HG02798 (cell line): Measurements from ENCODE around the gene FABP3.

Experiments
- ATAC-seq: cut with Tn5 transposase; IDR thresholded peaks from one replicate; pipeline ENCODE4 v1.9.1; 2021; ENCODE audit warnings: mild to moderate bottlenecking; ENCODE audit not compliant: unreplicated experiment, poor library complexity

The FABP3 gene

DNA sequence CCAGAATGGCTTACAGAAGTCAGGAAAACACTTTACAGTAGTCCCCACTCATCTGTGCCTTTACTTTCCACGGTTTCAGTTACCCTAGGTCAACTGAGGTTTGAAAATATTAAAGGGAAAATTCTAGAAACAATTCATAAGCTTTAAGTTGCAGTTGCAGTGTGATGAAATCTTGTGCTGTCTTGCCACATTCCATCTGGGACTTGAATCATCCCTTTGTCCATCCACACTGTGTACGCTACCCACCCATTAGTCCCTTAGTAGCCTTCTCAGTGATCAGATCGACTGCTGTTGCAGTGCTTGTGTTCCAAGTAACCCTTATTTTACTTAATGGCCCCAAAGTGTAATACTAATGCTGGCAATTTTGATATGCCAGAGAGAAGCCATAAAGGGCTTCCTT, 45.5 kb downstream of the FABP3 start:
- no peak for ATAC-seq

DNA sequence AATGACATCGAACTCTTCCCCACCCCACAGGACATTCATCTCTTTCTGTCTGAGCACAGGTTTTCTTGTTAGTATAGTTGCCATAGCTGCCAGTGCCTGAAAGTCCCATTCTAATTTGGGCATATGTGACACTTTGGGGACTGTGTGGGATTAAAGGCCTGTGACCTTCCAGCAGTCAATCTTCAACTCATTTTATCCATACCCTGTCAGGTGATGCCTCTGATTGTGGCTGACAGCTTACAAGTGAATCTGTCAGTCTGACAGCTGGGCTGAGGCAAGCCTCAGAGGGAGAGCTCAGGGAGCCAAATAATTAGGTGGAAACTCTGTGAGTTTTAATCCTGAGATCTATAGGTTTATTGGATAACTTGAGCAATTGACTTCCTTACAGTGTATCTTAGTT, 46.4 kb downstream of the FABP3 start:
- ATAC-seq: no peak

DNA sequence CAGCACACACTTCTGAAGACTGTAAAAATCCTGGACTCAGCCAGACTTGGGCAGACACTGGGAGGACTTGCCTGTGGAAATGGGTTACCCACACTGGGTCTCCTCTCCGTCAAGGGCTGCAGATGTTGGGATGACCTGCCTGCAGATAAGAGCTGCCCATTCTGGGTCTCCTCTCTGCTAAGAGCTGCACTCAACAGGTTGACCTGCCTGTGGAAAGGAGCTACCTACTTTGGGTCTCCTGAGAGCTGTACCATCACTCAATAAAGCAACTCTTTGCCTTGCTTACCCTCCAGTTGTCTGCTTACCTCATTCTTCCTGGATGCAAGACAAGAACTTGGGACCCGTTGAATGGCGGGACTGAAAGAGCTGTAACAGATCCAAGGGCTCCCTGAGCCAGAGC, 47.9 kb downstream of the FABP3 start:
- no peak for ATAC-seq

DNA sequence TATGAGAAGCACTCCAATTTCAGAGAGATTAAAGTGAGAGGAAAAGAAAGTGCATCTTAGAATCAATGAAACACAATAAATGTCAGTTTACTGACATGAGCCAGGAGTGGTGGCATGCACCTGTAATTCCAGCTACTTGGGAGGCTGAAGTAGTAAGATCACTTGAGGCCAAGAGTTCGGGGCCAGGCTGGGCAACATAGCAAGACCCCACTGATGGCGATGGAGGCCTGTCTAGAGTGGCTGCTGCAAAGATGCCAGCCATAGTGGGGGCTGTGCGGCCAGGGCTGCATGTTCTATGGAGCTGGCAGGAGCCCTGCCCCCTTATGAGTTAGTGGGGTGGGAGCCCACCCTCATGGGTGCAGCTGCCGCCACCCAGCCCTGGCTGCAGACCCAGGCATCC, 48.8 kb downstream of the FABP3 start:
- ATAC-seq: no peak

DNA sequence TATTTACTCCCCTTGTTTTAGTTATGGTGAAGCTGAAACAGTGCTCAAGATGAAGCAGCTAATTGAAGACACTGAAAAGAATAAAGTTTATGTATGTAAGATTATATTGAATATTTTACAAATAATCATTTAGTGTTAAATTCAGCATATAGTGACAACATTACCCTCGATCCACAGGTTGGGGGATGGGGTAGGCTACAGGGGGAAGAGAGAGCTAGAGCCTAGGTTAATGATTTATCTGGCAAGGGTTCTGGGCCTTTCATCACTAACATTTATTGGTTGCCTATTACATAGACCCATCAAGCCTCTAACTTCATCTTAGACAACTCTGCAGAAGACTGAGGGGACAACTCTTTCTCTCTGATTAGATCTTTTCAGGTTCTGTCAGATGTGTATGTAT, 54.7 kb downstream of the FABP3 start:
- ATAC-seq: no peak

DNA sequence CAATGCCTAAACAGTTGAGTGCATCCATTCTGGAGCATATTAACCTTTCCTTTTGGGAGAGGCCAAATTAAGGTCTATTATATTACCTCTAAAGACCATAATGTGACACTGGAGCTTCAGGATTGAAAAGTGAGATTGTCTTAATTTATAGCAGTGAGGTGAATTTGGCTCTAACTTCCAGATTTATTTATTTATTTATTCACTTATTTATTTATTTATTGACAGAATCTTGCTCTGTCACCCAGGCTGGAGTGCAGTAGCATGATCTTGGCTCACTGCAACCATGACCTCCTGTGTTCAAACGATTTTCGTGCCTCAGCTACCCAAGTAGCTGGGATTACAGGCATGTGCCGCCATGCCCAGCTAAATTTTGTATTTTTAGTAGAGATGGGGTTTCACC, 57.0 kb downstream of the FABP3 start:
- no peak for ATAC-seq
